ENCODE data around the gene EID1. TPM values are rescaled to one million over a fixed set of nuclear protein-coding genes. Genes with fewer than 3 reads are reported as not detected.

Gene EID1
- total RNA-seq, 2 experiments from 2014 or later = 41.0 to 45.3 TPM

GRCh38 chr15:48925714-48926223, 47.8 kb downstream of the EID1 start:
- H3K4me3 Mint-ChIP-seq = no peak overlapping the region
- Histone ChIP-seq H3K4me1 (ENCODE audit: insufficient read depth, low read length) (no peaks in the 10 kb centered on the region), H3K27ac (ENCODE audit: low read depth in 1 of 2, low read length in 2 of 2) (no peak overlapping the region), H3K36me3 (ENCODE audit: insufficient read depth, low read length) (no peaks in the 10 kb centered on the region), H3K4me3 (ENCODE audit: low read length) (no peak overlapping the region), H3K27me3 (ENCODE audit: control insufficient read depth in 1 of 2, insufficient read depth in 2 of 2, low read length in 2 of 2) (peaks cover 0 to 2% of the 10 kb centered on the region in 2 experiments), H3K9me3 (ENCODE audit: control insufficient read depth in 1 of 2, insufficient read depth in 1 of 2, low read length in 2 of 2) (no peaks in the 10 kb centered on the region)
- H3K27ac Mint-ChIP-seq = no peak overlapping the region
- DNase-seq = no peak
- ChIA-PET POLR2A (no interaction called here), CTCF (no interaction called here)
- H3K36me3 Mint-ChIP-seq (ENCODE audit: low read depth) = no peaks in the 10 kb centered on the region
- H3K4me1 Mint-ChIP-seq (ENCODE audit: low read depth) = no peaks in the 10 kb centered on the region
- ATAC-seq (ENCODE audit: poor library complexity) = no peak
- intact Hi-C loops (cut with DNase I, micrococcal nuclease) = no loop called here
- TF ChIP-seq CTCF (IDR thresholded peaks at IDR 0.05) = no peak
- H3K27me3 Mint-ChIP-seq = peaks cover 48% of the 10 kb centered on the region
- H3K9me3 Mint-ChIP-seq = no peaks in the 10 kb centered on the region

GRCh38 chr15:48928877-48929538, 51.1 kb downstream of the EID1 start:
- no peak for TF ChIP-seq CTCF (IDR thresholded peaks at IDR 0.05)
- H3K4me3 Mint-ChIP-seq = no peak overlapping the region
- no peaks in the 10 kb centered on the region for H3K4me1 Mint-ChIP-seq (ENCODE audit: low read depth)
- H3K27ac Mint-ChIP-seq = no peak overlapping the region
- H3K9me3 Mint-ChIP-seq = no peaks in the 10 kb centered on the region
- DNase-seq = no peak
- no peaks in the 10 kb centered on the region for H3K27me3 ChIP-seq (ENCODE audit: control insufficient read depth in 1 of 2, insufficient read depth in 2 of 2, low read length in 2 of 2)
- H3K36me3 ChIP-seq (ENCODE audit: insufficient read depth, low read length) = no peaks in the 10 kb centered on the region
- peaks cover 40% of the 10 kb centered on the region for H3K27me3 Mint-ChIP-seq
- no peaks in the 10 kb centered on the region for H3K9me3 ChIP-seq (ENCODE audit: control insufficient read depth in 1 of 2, insufficient read depth in 1 of 2, low read length in 2 of 2)
- ChIA-PET CTCF (interaction anchor here (0.6 kb wide), 1 partner anchor 8 kb away, joined by 4 read pairs; no protein-coding TSS in a partner anchor), POLR2A (no interaction called here)
- no peak for ATAC-seq (ENCODE audit: poor library complexity)
- no peak overlapping the region for H3K27ac ChIP-seq (ENCODE audit: low read depth in 1 of 2, low read length in 2 of 2)
- H3K4me3 ChIP-seq (ENCODE audit: low read length) = no peak overlapping the region
- intact Hi-C loops (cut with DNase I, micrococcal nuclease) = no loop called here
- H3K36me3 Mint-ChIP-seq (ENCODE audit: low read depth) = no peaks in the 10 kb centered on the region
- no peaks in the 10 kb centered on the region for H3K4me1 ChIP-seq (ENCODE audit: insufficient read depth, low read length)

GRCh38 chr15:48929661-48930060, 51.7 kb downstream of the EID1 start:
- no peaks in the 10 kb centered on the region for H3K36me3 ChIP-seq (ENCODE audit: insufficient read depth, low read length)
- ATAC-seq (ENCODE audit: poor library complexity) = no peak
- no peak for TF ChIP-seq CTCF (IDR thresholded peaks at IDR 0.05)
- H3K4me3 Mint-ChIP-seq = no peak overlapping the region
- H3K4me3 ChIP-seq (ENCODE audit: low read length) = no peak overlapping the region
- no peak for DNase-seq
- H3K36me3 Mint-ChIP-seq (ENCODE audit: low read depth) = no peaks in the 10 kb centered on the region
- intact Hi-C loops (cut with DNase I, micrococcal nuclease) = no loop called here
- ChIA-PET POLR2A (interaction anchor here (0.6 kb wide), 1 partner anchor 284 kb away, joined by 3 read pairs; no protein-coding TSS in a partner anchor), CTCF (no interaction called here)
- no peaks in the 10 kb centered on the region for H3K4me1 ChIP-seq (ENCODE audit: insufficient read depth, low read length)
- no peak overlapping the region for H3K27ac Mint-ChIP-seq
- no peaks in the 10 kb centered on the region for H3K27me3 ChIP-seq (ENCODE audit: control insufficient read depth in 1 of 2, insufficient read depth in 2 of 2, low read length in 2 of 2)
- no peaks in the 10 kb centered on the region for H3K9me3 Mint-ChIP-seq
- no peaks in the 10 kb centered on the region for H3K4me1 Mint-ChIP-seq (ENCODE audit: low read depth)
- no peak overlapping the region for H3K27ac ChIP-seq (ENCODE audit: low read depth in 1 of 2, low read length in 2 of 2)
- peaks cover 35% of the 10 kb centered on the region for H3K27me3 Mint-ChIP-seq
- no peaks in the 10 kb centered on the region for H3K9me3 ChIP-seq (ENCODE audit: control insufficient read depth in 1 of 2, insufficient read depth in 1 of 2, low read length in 2 of 2)

Other genes starting within 250 kb of the EID1 start
- gene FBN1, start 232.4 kb upstream of the EID1 start, total RNA-seq = under 1 TPM; 0.11 to 0.25 TPM
- gene CEP152, start 67.1 kb upstream of the EID1 start, total RNA-seq = 1 to 10 TPM; 5.2 to 6.3 TPM
- not detected for gene SHC4, start 85.8 kb downstream of the EID1 start, total RNA-seq
- gene SECISBP2L, start 168.3 kb downstream of the EID1 start, total RNA-seq = 10 to 100 TPM; 55.9 to 56.0 TPM

All from CD4-positive, alpha-beta T cell (primary cell).